Stimulated activated CD8-positive, alpha-beta memory T cell treated with anti-CD3 and anti-CD28 coated beads, Interleukin-12 subunit alpha, Interleukin-12 subunit beta, amount 100 ng/mL, for 1 hour (primary cell): Measurements from ENCODE around the gene TERB1.

Experiments
- DNase-seq: peaks from one replicate; pipeline ENCODE4 v3.0.0-alpha.2; 2020; ENCODE audit warnings: low read depth

TERB1 gene

GRCh38 chr16:66750279-66751052, 50.9 kb downstream of the TERB1 start:
- DNase-seq, result no peak

GRCh38 chr16:66746682-66747081, 54.7 kb downstream of the TERB1 start:
- DNase-seq, result no peak

GRCh38 chr16:66746048-66746447, 55.3 kb downstream of the TERB1 start:
- DNase-seq, result no peak

- DNase-seq, result no peak
Observed at GRCh38 chr16:66741950-66742808, 59.2 kb downstream of the TERB1 start.

GRCh38 chr16:66741169-66741900, 60.0 kb downstream of the TERB1 start:
- DNase-seq, result no peak

- DNase-seq, result no peak
Observed at GRCh38 chr16:66740533-66740932, 60.9 kb downstream of the TERB1 start.

- DNase-seq, result no peak
Observed at GRCh38 chr16:66740010-66740409, 61.4 kb downstream of the TERB1 start.

- DNase-seq, result no peak
Observed at GRCh38 chr16:66735891-66736290, 65.5 kb downstream of the TERB1 start.

GRCh38 chr16:66731101-66731500, 70.3 kb downstream of the TERB1 start:
- DNase-seq, result no peak

GRCh38 chr16:66728804-66729203, 72.6 kb downstream of the TERB1 start:
- no peak for DNase-seq

- DNase-seq, result no peak
Observed at GRCh38 chr16:66728117-66728787, 73.1 kb downstream of the TERB1 start.

- no peak for DNase-seq
Observed at GRCh38 chr16:66720766-66721165, 80.6 kb downstream of the TERB1 start.

GRCh38 chr16:66719246-66719645, 82.1 kb downstream of the TERB1 start:
- no peak for DNase-seq

- no peak for DNase-seq
Observed at GRCh38 chr16:66717776-66718175, 83.6 kb downstream of the TERB1 start.

GRCh38 chr16:66717112-66717675, 84.2 kb downstream of the TERB1 start:
- no peak for DNase-seq

GRCh38 chr16:66714654-66715307, 86.6 kb downstream of the TERB1 start:
- DNase-seq, result no peak

GRCh38 chr16:66714062-66714461, 87.3 kb downstream of the TERB1 start:
- DNase-seq, result no peak

GRCh38 chr16:66713076-66713475, 88.3 kb downstream of the TERB1 start:
- no peak for DNase-seq

GRCh38 chr16:66712512-66712911, 88.9 kb downstream of the TERB1 start:
- DNase-seq, result no peak

GRCh38 chr16:66711581-66711980, 89.8 kb downstream of the TERB1 start:
- DNase-seq, result no peak

GRCh38 chr16:66706506-66706880, 94.9 kb downstream of the TERB1 start:
- DNase-seq, result no peak
